HG02623 (cell line): ENCODE data around the gene MTX3.

Experiments
- ATAC-seq: cut with Tn5 transposase; IDR thresholded peaks from one replicate; pipeline ENCODE4 v1.9.1; 2021; ENCODE audit warnings: moderate library complexity; ENCODE audit not compliant: unreplicated experiment

MTX3 gene

GRCh38 chr5:79984363-79984762 is 6.7 kb downstream of the MTX3 start:
- no peak for ATAC-seq

GRCh38 chr5:79983618-79984017 is 7.4 kb downstream of the MTX3 start:
- ATAC-seq, result no peak

GRCh38 chr5:79982136-79982535 is 8.9 kb downstream of the MTX3 start:
- no peak for ATAC-seq

- no peak for ATAC-seq
Observed at GRCh38 chr5:79976759-79977515, 14.1 kb downstream of the MTX3 start.

- no peak for ATAC-seq
Observed at GRCh38 chr5:79975422-79975821, 15.6 kb downstream of the MTX3 start.

GRCh38 chr5:79974886-79975285 is 16.2 kb downstream of the MTX3 start:
- ATAC-seq, result no peak

- no peak for ATAC-seq
Observed at GRCh38 chr5:79973996-79974395, 17.1 kb downstream of the MTX3 start.

GRCh38 chr5:79973511-79973910 is 17.6 kb downstream of the MTX3 start:
- no peak for ATAC-seq

- no peak for ATAC-seq
Observed at GRCh38 chr5:79971156-79971555, 19.9 kb downstream of the MTX3 start.

- ATAC-seq, result no peak
Observed at GRCh38 chr5:79966448-79966847, 24.6 kb downstream of the MTX3 start.

- ATAC-seq, result no peak
Observed at GRCh38 chr5:79964136-79964535, 26.9 kb downstream of the MTX3 start.

GRCh38 chr5:79963261-79964061 is 27.6 kb downstream of the MTX3 start:
- ATAC-seq, result no peak

GRCh38 chr5:79962575-79963222 is 28.4 kb downstream of the MTX3 start:
- no peak for ATAC-seq

GRCh38 chr5:79961716-79962574 is 29.1 kb downstream of the MTX3 start:
- no peak for ATAC-seq

GRCh38 chr5:79959407-79959806 is 31.7 kb downstream of the MTX3 start:
- no peak for ATAC-seq

GRCh38 chr5:79955941-79956670 is 35.0 kb downstream of the MTX3 start:
- ATAC-seq, result no peak

GRCh38 chr5:79955356-79955895 is 35.6 kb downstream of the MTX3 start:
- ATAC-seq, result no peak

- no peak for ATAC-seq
Observed at GRCh38 chr5:79954620-79955019, 36.4 kb downstream of the MTX3 start.

GRCh38 chr5:79947567-79947966 is 43.5 kb downstream of the MTX3 start:
- ATAC-seq, result no peak

- ATAC-seq, result no peak
Observed at GRCh38 chr5:79938468-79938867, 52.6 kb downstream of the MTX3 start.
